ENCODE results near the gene NFAM1. TPM values are rescaled to one million over a fixed set of nuclear protein-coding genes. Genes with fewer than 3 reads are reported as not detected.

NFAM1 gene
- total and polyA plus RNA-seq, 2 experiments from 2014 or later = 0.11 to 0.49 TPM

- H3K4me3 ChIP-seq = peak overlapping the region; percentile 67
- H3K27me3 ChIP-seq (ENCODE audit: insufficient read depth) = peaks cover 17% of the 10 kb centered on the region
- peaks cover 31% of the 10 kb centered on the region for H3K4me1 Mint-ChIP-seq
- H3K27ac Mint-ChIP-seq = no peak overlapping the region
- no peak for TF ChIP-seq ZNF114 (CRISPR knock-in tag; IDR thresholded peaks at IDR 0.05)
- TF ChIP-seq JUNB (IDR thresholded peaks at IDR 0.05; ENCODE audit: unreplicated experiment) = no peak
- TF ChIP-seq STAT1 (IDR thresholded peaks at IDR 0.05; ENCODE audit: unreplicated experiment) = no peak
- TF ChIP-seq EZH2 (IDR thresholded peaks at IDR 0.05; ENCODE audit: low read depth, unreplicated experiment) = no peak
- no peak for TF ChIP-seq ZNF462 (CRISPR knock-in tag; IDR thresholded peaks at IDR 0.05)
- TF ChIP-seq NANOG (IDR thresholded peaks at IDR 0.05; ENCODE audit: borderline replicate concordance) = no peak
- TF ChIP-seq ETS1 (IDR thresholded peaks at IDR 0.05) = no peak
- TF ChIP-seq EZH2phosphoT487 (IDR thresholded peaks at IDR 0.05; ENCODE audit: unreplicated experiment) = no peak
- no peak for TF ChIP-seq REST (IDR thresholded peaks at IDR 0.05; ENCODE audit: unreplicated experiment)
- TF ChIP-seq ZNF331 (CRISPR knock-in tag; IDR thresholded peaks at IDR 0.05; ENCODE audit: low read depth) = no peak
- no peak for TF ChIP-seq CREB1 (CRISPR knock-in tag; IDR thresholded peaks at IDR 0.05; ENCODE audit: low read depth)
- no peak for TF ChIP-seq CTCF (conservative IDR thresholded peaks at IDR 0.05; ENCODE audit: low read depth in 2 of 2)
- TF ChIP-seq POLR2AphosphoS5 (IDR thresholded peaks at IDR 0.05; ENCODE audit: low read depth) = no peak
- peak; percentile 30 for ATAC-seq
- H3K4me3 Mint-ChIP-seq = peak overlapping the region; percentile 68
- H3K79me2 ChIP-seq (replicated peaks; ENCODE audit: insufficient read depth) = peaks cover 3% of the 10 kb centered on the region
- no peaks in the 10 kb centered on the region for H3K9me2 ChIP-seq (ENCODE audit: insufficient read depth)
- no peaks in the 10 kb centered on the region for H3K36me3 ChIP-seq (ENCODE audit: insufficient read depth)
- peaks cover 12% of the 10 kb centered on the region for H3K4me1 ChIP-seq (ENCODE audit: insufficient read depth)
- peak overlapping the region; percentile 78 for H2AFZ ChIP-seq
- H3K27ac ChIP-seq (ENCODE audit: low read depth) = no peak overlapping the region
- no peaks in the 10 kb centered on the region for H3K9me3 Mint-ChIP-seq
- H3F3A ChIP-seq (replicated peaks; ENCODE audit: low read depth) = 0 out of 2 replicates have a peak, but pooled peaks cover 5% of the 10 kb centered on the region
- H3K4me2 ChIP-seq = peak overlapping the region; percentile 84
- H4K20me1 ChIP-seq (replicated peaks; ENCODE audit: insufficient read depth) = no peaks in the 10 kb centered on the region; the same call in 1 of the 2 replicates
- peak; percentile 69 for DNase-seq (ENCODE audit: low spot score)
- H3K27me3 Mint-ChIP-seq (ENCODE audit: insufficient read depth, low read depth, poor library complexity) = peaks cover 40% of the 10 kb centered on the region
- H3K36me3 Mint-ChIP-seq (ENCODE audit: low read depth) = no peaks in the 10 kb centered on the region
Measured at GRCh38 chr22:42340829-42341383, 91.3 kb downstream of the NFAM1 start.

Measured in GM23338 (cell line).